HG02678 (cell line): ENCODE results near the gene WNT7A.

Experiments used
- ATAC-seq: cut with Tn5 transposase; IDR thresholded peaks from one replicate; pipeline ENCODE4 v1.9.1; 2021; ENCODE audit warnings: mild to moderate bottlenecking, moderate library complexity; ENCODE audit not compliant: unreplicated experiment

The WNT7A gene

GRCh38 chr3:13831386-13831996 lies 48.4 kb downstream of the WNT7A start:
- no peak for ATAC-seq

GRCh38 chr3:13829311-13829710 lies 50.6 kb downstream of the WNT7A start:
- ATAC-seq = no peak

GRCh38 chr3:13828501-13829265 lies 51.2 kb downstream of the WNT7A start:
- no peak for ATAC-seq

GRCh38 chr3:13827699-13828098 lies 52.2 kb downstream of the WNT7A start:
- ATAC-seq = no peak

- ATAC-seq = no peak
Observed at GRCh38 chr3:13827256-13827655, 52.6 kb downstream of the WNT7A start.

GRCh38 chr3:13826672-13827071 lies 53.2 kb downstream of the WNT7A start:
- ATAC-seq = no peak

GRCh38 chr3:13825821-13826220 lies 54.0 kb downstream of the WNT7A start:
- ATAC-seq = no peak

GRCh38 chr3:13825311-13825579 lies 54.6 kb downstream of the WNT7A start:
- ATAC-seq = no peak

GRCh38 chr3:13824521-13825310 lies 55.2 kb downstream of the WNT7A start:
- no peak for ATAC-seq

- ATAC-seq = no peak
Observed at GRCh38 chr3:13823692-13824091, 56.2 kb downstream of the WNT7A start.

- ATAC-seq = no peak
Observed at GRCh38 chr3:13822871-13823585, 56.8 kb downstream of the WNT7A start.

GRCh38 chr3:13822042-13822441 lies 57.8 kb downstream of the WNT7A start:
- ATAC-seq = no peak

GRCh38 chr3:13821126-13821525 lies 58.7 kb downstream of the WNT7A start:
- ATAC-seq = no peak

- no peak for ATAC-seq
Observed at GRCh38 chr3:13818919-13819318, 61.0 kb downstream of the WNT7A start.

GRCh38 chr3:13815088-13815683 lies 64.7 kb downstream of the WNT7A start:
- no peak for ATAC-seq

GRCh38 chr3:13812034-13812471 lies 67.8 kb downstream of the WNT7A start:
- ATAC-seq = no peak

GRCh38 chr3:13811614-13812013 lies 68.3 kb downstream of the WNT7A start:
- ATAC-seq = no peak

GRCh38 chr3:13808550-13808949 lies 71.3 kb downstream of the WNT7A start:
- ATAC-seq = no peak

GRCh38 chr3:13801361-13802204 lies 78.3 kb downstream of the WNT7A start:
- no peak for ATAC-seq

- ATAC-seq = no peak
Observed at GRCh38 chr3:13800064-13800463, 79.8 kb downstream of the WNT7A start.
